ENCODE measurements around the gene CCDC66.

- TF ChIP-seq TEAD4 (IDR thresholded peaks at IDR 0.05; ENCODE audit: borderline replicate concordance, insufficient read depth) (no peak), CTCF (IDR thresholded peaks at IDR 0.05) (peak; percentile 70), EP300 (IDR thresholded peaks at IDR 0.05; ENCODE audit: borderline replicate concordance in 1 of 2, low read depth in 1 of 2, low read length in 1 of 2) (no peak), TAF1 (IDR thresholded peaks at IDR 0.05; ENCODE audit: borderline replicate concordance, low read depth, low read length) (peak; percentile 75), FOXM1 (IDR thresholded peaks at IDR 0.05; ENCODE audit: low read depth) (no peak), CHD2 (IDR thresholded peaks at IDR 0.05; ENCODE audit: low read length, partially characterized antibody) (peak; percentile 70), USF1 (IDR thresholded peaks at IDR 0.05; ENCODE audit: borderline replicate concordance, low read depth) (no peak), ELF1 (IDR thresholded peaks at IDR 0.05) (no peak), RCOR1 (IDR thresholded peaks at IDR 0.05; ENCODE audit: low read length) (peak; percentile 12; the same call in 1 of the 2 replicates), JUND (IDR thresholded peaks at IDR 0.05) (no peak)
Measured at GRCh38 chr3:56556908-56557830, at the start of gene CCDC66.

Data from SK-N-SH (cell line).